Hepatocyte (in vitro differentiated cells): ENCODE data around the gene PMF1.

Experiments used
- CTCF ChIP-seq: fragments of 200-600 bp; sonication (generic); IDR thresholded peaks from 2 replicates; pipeline ENCODE4 v1.5.1; 2016; ENCODE audit warnings: antibody characterized with exemption, mild to moderate bottlenecking; ENCODE audit not compliant: poor library complexity
- EZH2 ChIP-seq: fragments of 200-600 bp; sonication (generic); IDR thresholded peaks from 2 replicates; pipeline ENCODE4 v1.6.1; 2016; ENCODE audit warnings: antibody characterized with exemption, mild to moderate bottlenecking, borderline replicate concordance
- EZH2phosphoT487 ChIP-seq: fragments of 200-600 bp; sonication (generic); IDR thresholded peaks from one replicate; pipeline ENCODE4 v1.6.1; 2018; ENCODE audit warnings: antibody characterized with exemption, mild to moderate bottlenecking, low read depth, moderate library complexity; ENCODE audit not compliant: unreplicated experiment, severe bottlenecking

GRCh38 chr1:156172696-156173470 lies 39.9 kb upstream of the PMF1 start:
- TF ChIP-seq CTCF (no peak), EZH2 (no peak), EZH2phosphoT487 (no peak)
